K562 (cell line): ENCODE measurements around the gene MRPS6.
A peak's percentile ranks its signal among the peaks of the same experiment; 100 is the strongest.

Experiments used
- CREBBP ChIP-seq: IDR thresholded peaks from one replicate; pipeline ENCODE4 v1.6.1; 2012; ENCODE audit warnings: low read depth, mild to moderate bottlenecking, control low read depth, inconsistent platforms, low read length
- CTCF ChIP-seq, 3 experiments: IDR thresholded peaks in 2 of 3; conservative IDR thresholded peaks in 1 of 3; 2 replicates each; pipeline ENCODE4 v1.5.1; 2011 to 2012; ENCODE audit warnings: low read length in 3 of 3, mild to moderate bottlenecking in 3 of 3, control low read depth in 2 of 3, improper control_type of control experiment in 1 of 3, inconsistent platforms in 1 of 3, low read depth in 1 of 3, mixed read lengths in 1 of 3, moderate library complexity in 1 of 3; ENCODE audit not compliant: insufficient read depth in 2 of 3
- ELF2 ChIP-seq: fragments of 250-450 bp; sonication (Bioruptor Pico); IDR thresholded peaks from 2 replicates; pipeline ENCODE4 v1.5.0; 2021; ENCODE audit warnings: mild to moderate bottlenecking
- EZH2 ChIP-seq: IDR thresholded peaks from 2 replicates; pipeline ENCODE4 v1.6.1; 2012; ENCODE audit warnings: low read depth, mild to moderate bottlenecking, inconsistent platforms, low read length, borderline replicate concordance
- FOS ChIP-seq: IDR thresholded peaks from 3 replicates; pipeline ENCODE4 v1.6.1; 2011; ENCODE audit not compliant: insufficient read length; ENCODE audit errors: extremely low read depth
- MAZ ChIP-seq, 2 experiments: fragments of 450-650 bp in 1 of 2; sonication (generic) in 1 of 2; formaldehyde crosslinking; IDR thresholded peaks in 1 of 2; conservative IDR thresholded peaks in 1 of 2; 2 replicates each; pipeline versions ENCODE4 v1.4.0 to v1.5.0; 2020; ENCODE audit warnings: mild to moderate bottlenecking in 1 of 2, missing genetic modification reagents in 1 of 2
- NR2F6 ChIP-seq: fragments of 450-650 bp; formaldehyde crosslinking; IDR thresholded peaks from 2 replicates; pipeline ENCODE4 v1.4.0; 2020; ENCODE audit warnings: mild to moderate bottlenecking
- SNRNP70 ChIP-seq: fragments of 200-400 bp; formaldehyde crosslinking; optimal IDR thresholded peaks from 2 replicates; pipeline ENCODE3; 2017; ENCODE audit warnings: low read depth, low read length
- UBTF ChIP-seq, 2 experiments: IDR thresholded peaks; 2 replicates each; pipeline ENCODE4 v1.6.1; 2012; ENCODE audit warnings: improper control_type of control experiment in 2 of 2, low read depth in 2 of 2, low read length in 2 of 2, borderline replicate concordance in 1 of 2
- TF ChIP-seq, protein P1 (sequence below): sonication (generic); formaldehyde crosslinking; IDR thresholded peaks from 2 replicates; pipeline ENCODE4 v1.5.0; 2020; ENCODE audit warnings: missing genetic modification reagents

DNA sequence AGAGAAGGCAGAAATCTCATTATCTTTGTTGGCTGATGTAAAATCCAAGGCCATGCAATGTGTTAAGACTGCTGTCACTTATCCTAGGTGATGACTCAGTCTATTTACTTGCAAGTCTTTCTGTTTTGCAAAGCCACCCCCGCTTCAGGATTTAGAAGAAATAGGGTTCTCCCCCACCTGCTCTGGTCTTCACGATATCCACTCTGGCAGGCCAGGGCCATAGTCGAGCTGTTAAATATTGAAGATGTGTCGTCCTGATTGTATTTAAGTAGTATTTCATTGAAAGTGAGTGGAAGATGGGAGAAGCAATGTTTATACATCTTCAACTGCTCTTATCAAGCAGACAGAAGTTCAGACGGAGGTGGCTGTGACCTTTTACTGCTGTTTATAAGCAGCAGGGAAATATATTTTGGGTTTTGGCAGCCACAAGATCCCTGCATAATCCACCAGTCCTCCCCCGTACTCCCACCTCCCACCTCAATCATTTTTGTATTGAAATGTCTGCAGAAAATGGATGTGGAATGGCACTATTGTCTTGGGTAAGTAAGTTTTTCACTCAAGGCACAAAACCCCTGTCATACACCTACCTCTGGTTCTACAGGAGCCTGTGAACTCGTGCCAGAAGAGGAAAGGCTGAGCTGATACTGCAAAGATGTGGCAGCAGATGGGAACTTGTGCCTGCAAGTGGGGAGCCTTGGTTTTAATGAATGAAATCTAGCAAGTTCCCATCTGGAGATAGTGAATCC is 117.4 kb downstream of the MRPS6 start:
- TF ChIP-seq CREBBP (no peak), CTCF (IDR thresholded peaks at IDR 0.05 in 2 of 3, conservative IDR thresholded peaks at IDR 0.05 in 1 of 3; ENCODE audit: insufficient read depth in 2 of 3, low read depth in 1 of 3, low read length in 3 of 3) (no peak), SNRNP70 (no peak), FOS (peak; percentile 53), EZH2 (no peak), NR2F6 (CRISPR knock-in tag) (no peak), UBTF (IDR thresholded peaks at IDR 0.05; ENCODE audit: borderline replicate concordance in 1 of 2, low read depth in 2 of 2, low read length in 2 of 2) (no peak), MAZ (CRISPR knock-in tag; conservative IDR thresholded peaks at IDR 0.05 in 1 of 2, IDR thresholded peaks at IDR 0.05 in 1 of 2) (peak in 1 of 2 experiments; percentile 15; a peak in 1 of 4 replicates), ELF2 (CRISPR knock-in tag) (no peak)
- TF ChIP-seq, protein P1, sequence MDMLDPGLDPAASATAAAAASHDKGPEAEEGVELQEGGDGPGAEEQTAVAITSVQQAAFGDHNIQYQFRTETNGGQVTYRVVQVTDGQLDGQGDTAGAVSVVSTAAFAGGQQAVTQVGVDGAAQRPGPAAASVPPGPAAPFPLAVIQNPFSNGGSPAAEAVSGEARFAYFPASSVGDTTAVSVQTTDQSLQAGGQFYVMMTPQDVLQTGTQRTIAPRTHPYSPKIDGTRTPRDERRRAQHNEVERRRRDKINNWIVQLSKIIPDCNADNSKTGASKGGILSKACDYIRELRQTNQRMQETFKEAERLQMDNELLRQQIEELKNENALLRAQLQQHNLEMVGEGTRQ (CRISPR knock-in tag) = no peak
